Measurements from ENCODE around the gene ZNF423.
A peak's percentile ranks its signal among the peaks of the same experiment; 100 is the strongest.

ZNF423 gene

GRCh38 chr16:49640581-49640980 lies 215.3 kb downstream of the ZNF423 start:
- peak overlapping the region in 1 of 2 experiments; percentile 9 for H3K14ac ChIP-seq (ENCODE audit: low read length in 2 of 2)
- DNase-seq = no peak
- H2AFZ ChIP-seq (ENCODE audit: low read depth, low read length) = no peak overlapping the region
- H3K4me3 ChIP-seq (ENCODE audit: insufficient read depth in 1 of 2, low read depth in 1 of 2, low read length in 2 of 2) = no peak overlapping the region
- no peaks in the 10 kb centered on the region for H3K79me1 ChIP-seq (replicated peaks; ENCODE audit: low read length, poor library complexity, severe bottlenecking)
- peak overlapping the region in 1 of 2 experiments; percentile 79 for H2BK12ac ChIP-seq (ENCODE audit: low read length in 2 of 2)
- no peak overlapping the region for H3K23ac ChIP-seq (ENCODE audit: low read length in 2 of 2)
- peak overlapping the region; percentile 40 to 47 for H3K18ac ChIP-seq (ENCODE audit: low read depth in 1 of 2, low read length in 2 of 2)
- peak overlapping the region; percentile 57 for H4K91ac ChIP-seq (ENCODE audit: low read length)
- H3K4me2 ChIP-seq (ENCODE audit: low read length, poor library complexity, severe bottlenecking) = no peak overlapping the region
- H2BK5ac ChIP-seq (ENCODE audit: low read depth, low read length, poor library complexity, severe bottlenecking) = no peak overlapping the region
- no peak overlapping the region for H3K27ac ChIP-seq (ENCODE audit: low read length, poor library complexity, severe bottlenecking)
- no peak overlapping the region for H3K9ac ChIP-seq (ENCODE audit: low read length)
- WGBS = 72% methylated on average over 15 of the region's 15 CpGs
- peak overlapping the region; percentile 46 for H2AK5ac ChIP-seq (ENCODE audit: low read length, severe bottlenecking)
- H3K9me3 ChIP-seq (ENCODE audit: control insufficient read depth, low read length) = no peaks in the 10 kb centered on the region
- H3K4me1 ChIP-seq (ENCODE audit: control insufficient read depth, insufficient read depth, low read depth, low read length) = peaks cover 40% of the 10 kb centered on the region
- H3K27me3 ChIP-seq (ENCODE audit: control insufficient read depth in 1 of 2, insufficient read depth in 1 of 2, low read length in 2 of 2) = no peaks in the 10 kb centered on the region
- H2BK15ac ChIP-seq (ENCODE audit: low read depth, poor library complexity, severe bottlenecking) = no peak overlapping the region
- no peak overlapping the region for H4K8ac ChIP-seq (ENCODE audit: low read length)
- peak overlapping the region in 1 of 2 experiments; percentile 5 for H3K4ac ChIP-seq (ENCODE audit: low read depth in 1 of 2, low read length in 2 of 2)
- peak overlapping the region; percentile 43 for H2BK120ac ChIP-seq (ENCODE audit: low read depth, low read length)
- peaks cover 15 to 30% of the 10 kb centered on the region in 2 experiments for H3K36me3 ChIP-seq (ENCODE audit: control insufficient read depth in 1 of 2, insufficient read depth in 2 of 2, low read depth in 1 of 2, low read length in 2 of 2)

GRCh38 chr16:49639739-49640431 lies 216.0 kb downstream of the ZNF423 start:
- Histone ChIP-seq H3K14ac (ENCODE audit: low read length in 2 of 2) (peak overlapping the region in 1 of 2 experiments; percentile 66), H2BK5ac (ENCODE audit: low read depth, low read length, poor library complexity, severe bottlenecking) (peak overlapping the region; percentile 71), H3K9me3 (ENCODE audit: control insufficient read depth, low read length) (no peaks in the 10 kb centered on the region), H3K36me3 (ENCODE audit: control insufficient read depth in 1 of 2, insufficient read depth in 2 of 2, low read depth in 1 of 2, low read length in 2 of 2) (peaks cover 19 to 34% of the 10 kb centered on the region in 2 experiments), H3K4me1 (ENCODE audit: control insufficient read depth, insufficient read depth, low read depth, low read length) (peaks cover 40% of the 10 kb centered on the region), H3K23ac (ENCODE audit: low read length in 2 of 2) (peak overlapping the region in 1 of 2 experiments; percentile 38), H3K4me3 (ENCODE audit: insufficient read depth in 1 of 2, low read depth in 1 of 2, low read length in 2 of 2) (no peak overlapping the region), H4K8ac (ENCODE audit: low read length) (peak overlapping the region; percentile 20), H3K4ac (ENCODE audit: low read depth in 1 of 2, low read length in 2 of 2) (peak overlapping the region; percentile 43 to 70), H3K4me2 (ENCODE audit: low read length, poor library complexity, severe bottlenecking) (no peak overlapping the region), H3K9ac (ENCODE audit: low read length) (peak overlapping the region; percentile 48), H3K18ac (ENCODE audit: low read depth in 1 of 2, low read length in 2 of 2) (peak overlapping the region; percentile 85), H2AK5ac (ENCODE audit: low read length, severe bottlenecking) (no peak overlapping the region), H3K27me3 (ENCODE audit: control insufficient read depth in 1 of 2, insufficient read depth in 1 of 2, low read length in 2 of 2) (no peaks in the 10 kb centered on the region), H2BK12ac (ENCODE audit: low read length in 2 of 2) (peak overlapping the region; percentile 76), H4K91ac (ENCODE audit: low read length) (no peak overlapping the region), H2BK120ac (ENCODE audit: low read depth, low read length) (no peak overlapping the region), H3K27ac (ENCODE audit: low read length, poor library complexity, severe bottlenecking) (peak overlapping the region; percentile 65), H3K79me1 (replicated peaks; ENCODE audit: low read length, poor library complexity, severe bottlenecking) (no peaks in the 10 kb centered on the region), H2BK15ac (ENCODE audit: low read depth, poor library complexity, severe bottlenecking) (no peak overlapping the region), H2AFZ (ENCODE audit: low read depth, low read length) (no peak overlapping the region)
- DNase-seq = peak; percentile 81
- WGBS = 16% methylated on average over 22 of the region's 22 CpGs

DNA sequence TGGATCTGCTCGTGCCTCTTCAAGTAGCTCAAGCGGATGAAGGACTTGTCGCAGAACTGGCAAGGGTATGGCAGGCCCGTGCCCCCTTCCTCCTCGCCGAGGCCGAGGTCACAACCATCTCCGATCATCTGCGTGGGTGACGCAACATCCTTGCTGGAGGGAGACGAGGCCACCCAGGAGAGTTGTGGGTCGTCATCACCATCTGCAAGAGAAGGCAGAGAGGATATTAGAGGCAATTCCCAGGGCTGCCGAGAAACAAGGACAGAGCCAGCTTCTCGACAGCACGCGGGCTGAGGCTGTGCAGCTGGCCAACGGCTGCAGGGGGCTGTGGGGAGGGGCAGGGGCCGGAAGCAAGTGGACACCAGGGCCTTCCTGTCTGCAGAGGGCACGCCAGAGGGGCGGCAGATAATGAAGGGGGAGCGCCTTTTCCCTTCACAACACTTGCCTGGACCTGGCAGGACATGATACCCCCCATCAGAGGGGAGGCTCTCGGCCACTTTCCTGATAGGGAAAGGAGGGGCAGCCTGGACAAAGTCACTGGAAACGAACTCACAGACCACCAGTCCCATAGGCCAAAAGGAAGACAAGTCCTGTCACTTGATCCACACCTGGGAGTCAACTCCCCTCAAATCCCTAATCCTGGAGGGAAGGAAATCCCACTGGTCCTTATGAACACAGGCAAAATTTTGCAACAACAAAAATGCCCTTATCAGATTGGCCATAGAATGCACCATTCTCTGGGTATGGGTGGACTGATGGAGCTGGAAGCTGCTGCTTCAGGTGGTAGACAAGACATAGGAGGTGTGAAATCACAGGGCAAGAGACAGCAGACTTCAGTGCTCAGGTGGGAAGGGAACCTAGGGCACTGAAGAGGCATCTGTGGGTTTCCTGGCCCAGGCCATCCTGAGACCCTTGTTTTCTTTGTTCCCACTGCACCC lies 217.0 kb downstream of the ZNF423 start:
- Histone ChIP-seq H3K4me1 (ENCODE audit: control insufficient read depth, insufficient read depth, low read depth, low read length) (peaks cover 37% of the 10 kb centered on the region), H2BK12ac (ENCODE audit: low read length in 2 of 2) (peak overlapping the region; percentile 73 to 79), H3K36me3 (ENCODE audit: control insufficient read depth in 1 of 2, insufficient read depth in 2 of 2, low read depth in 1 of 2, low read length in 2 of 2) (peaks cover 19 to 34% of the 10 kb centered on the region in 2 experiments), H3K4me3 (ENCODE audit: insufficient read depth in 1 of 2, low read depth in 1 of 2, low read length in 2 of 2) (no peak overlapping the region), H3K4ac (ENCODE audit: low read depth in 1 of 2, low read length in 2 of 2) (peak overlapping the region; percentile 42 to 51), H3K79me1 (replicated peaks; ENCODE audit: low read length, poor library complexity, severe bottlenecking) (no peaks in the 10 kb centered on the region), H3K27ac (ENCODE audit: low read length, poor library complexity, severe bottlenecking) (peak overlapping the region; percentile 65), H2AFZ (ENCODE audit: low read depth, low read length) (no peak overlapping the region), H3K18ac (ENCODE audit: low read depth in 1 of 2, low read length in 2 of 2) (peak overlapping the region; percentile 63 to 81), H2BK5ac (ENCODE audit: low read depth, low read length, poor library complexity, severe bottlenecking) (peak overlapping the region; percentile 71), H3K27me3 (ENCODE audit: control insufficient read depth in 1 of 2, insufficient read depth in 1 of 2, low read length in 2 of 2) (no peaks in the 10 kb centered on the region), H2AK5ac (ENCODE audit: low read length, severe bottlenecking) (peak overlapping the region; percentile 47), H3K9ac (ENCODE audit: low read length) (peak overlapping the region; percentile 48), H3K14ac (ENCODE audit: low read length in 2 of 2) (peak overlapping the region in 1 of 2 experiments; percentile 82), H2BK120ac (ENCODE audit: low read depth, low read length) (no peak overlapping the region), H4K91ac (ENCODE audit: low read length) (peak overlapping the region; percentile 87), H2BK15ac (ENCODE audit: low read depth, poor library complexity, severe bottlenecking) (no peak overlapping the region), H3K4me2 (ENCODE audit: low read length, poor library complexity, severe bottlenecking) (no peak overlapping the region), H3K9me3 (ENCODE audit: control insufficient read depth, low read length) (no peaks in the 10 kb centered on the region), H3K23ac (ENCODE audit: low read length in 2 of 2) (peak overlapping the region in 1 of 2 experiments; percentile 38), H4K8ac (ENCODE audit: low read length) (no peak overlapping the region)
- peak; percentile 28 for DNase-seq
- 50% methylated on average over 23 of the region's 23 CpGs for WGBS

Measured in mesenchymal stem cell (in vitro differentiated cells and primary cell).